Sigmoid colon (tissue), 4 donors: ENCODE results near the gene CD180.

Source experiments
- CTCF ChIP-seq, 4 experiments: fragments of 450-650 bp in 3 of 4; fragments of 200-600 bp in 1 of 4; IDR thresholded peaks; one replicate each; pipeline ENCODE4 v1.5.1; 2016 to 2019; ENCODE audit warnings: antibody characterized with exemption in 4 of 4, mild to moderate bottlenecking in 3 of 4, moderate library complexity in 2 of 4
- POLR2A ChIP-seq, 2 donors: fragments of 450-650 bp; IDR thresholded peaks; one replicate each; pipeline ENCODE4 v1.6.1; 2016; ENCODE audit warnings: antibody characterized with exemption in 2 of 2, mild to moderate bottlenecking in 2 of 2, moderate library complexity in 2 of 2
- POLR2AphosphoS5 ChIP-seq, 4 donors: sonication (generic); formaldehyde crosslinking; IDR thresholded peaks; one replicate each; pipeline ENCODE4 v1.6.1; 2017; ENCODE audit warnings: antibody characterized with exemption in 4 of 4

GRCh38 chr5:67240846-67241245 is 44.2 kb upstream of the CD180 start:
- no peak for TF ChIP-seq POLR2A (IDR thresholded peaks at IDR 0.05)
- no peak for TF ChIP-seq CTCF (IDR thresholded peaks at IDR 0.05)
- TF ChIP-seq POLR2AphosphoS5 (IDR thresholded peaks at IDR 0.05), result no peak
